ENCODE measurements around the gene PTCRA. TPM values are rescaled to one million over a fixed set of nuclear protein-coding genes. Genes with fewer than 3 reads are reported as not detected.
A peak's percentile ranks its signal among the peaks of the same experiment; 100 is the strongest.
"Not testable (repeated sequence)": the region's sequence is repeated elsewhere in the genome, so short reads cannot be mapped to it uniquely, and the experiment has no call there.

The PTCRA gene
- total RNA-seq, 1 experiment from 2014 or later: 9.7 TPM

GRCh38 chr6:42899871-42900270 is 16.0 kb upstream of the PTCRA start:
- in situ Hi-C loops (cut with HindIII; ENCODE audit: low pct_unique_long_range_greater_than_20kb, low sequenced_read_pairs): no loop called here
- DNase-seq (ENCODE audit: low read depth, low spot score): no peak

GRCh38 chr6:42901538-42901957 is 14.3 kb upstream of the PTCRA start:
- in situ Hi-C loops (cut with HindIII; ENCODE audit: low pct_unique_long_range_greater_than_20kb, low sequenced_read_pairs): no loop called here

GRCh38 chr6:42902429-42903263 is 13.2 kb upstream of the PTCRA start:
- in situ Hi-C loops (cut with HindIII; ENCODE audit: low pct_unique_long_range_greater_than_20kb, low sequenced_read_pairs); DNase-seq (ENCODE audit: low read depth, low spot score): not testable (repeated sequence)

More at GRCh38 chr6:42901538-42901957, 14.3 kb upstream of the PTCRA start:
- peak; percentile 89 for DNase-seq (ENCODE audit: low read depth, low spot score)

GRCh38 chr6:42904467-42904866 is 11.4 kb upstream of the PTCRA start:
- DNase-seq (ENCODE audit: low read depth, low spot score): no peak
- in situ Hi-C loops (cut with HindIII; ENCODE audit: low pct_unique_long_range_greater_than_20kb, low sequenced_read_pairs): no loop called here

GRCh38 chr6:42907336-42907735 is 8.5 kb upstream of the PTCRA start:
- in situ Hi-C loops (cut with HindIII; ENCODE audit: low pct_unique_long_range_greater_than_20kb, low sequenced_read_pairs): no loop called here

GRCh38 chr6:42909835-42910234 is 6.0 kb upstream of the PTCRA start:
- in situ Hi-C loops (cut with HindIII; ENCODE audit: low pct_unique_long_range_greater_than_20kb, low sequenced_read_pairs): no loop called here
- DNase-seq (ENCODE audit: low read depth, low spot score): no peak

More at GRCh38 chr6:42907336-42907735, 8.5 kb upstream of the PTCRA start:
- no peak for DNase-seq (ENCODE audit: low read depth, low spot score)

GRCh38 chr6:42911171-42912021 is 4.5 kb upstream of the PTCRA start:
- in situ Hi-C loops (cut with HindIII; ENCODE audit: low pct_unique_long_range_greater_than_20kb, low sequenced_read_pairs): no loop called here
- DNase-seq (ENCODE audit: low read depth, low spot score): no peak

GRCh38 chr6:42914546-42914945 is 1.3 kb upstream of the PTCRA start:
- in situ Hi-C loops (cut with HindIII; ENCODE audit: low pct_unique_long_range_greater_than_20kb, low sequenced_read_pairs): no loop called here
- no peak for DNase-seq (ENCODE audit: low read depth, low spot score)

- in situ Hi-C loops (cut with HindIII; ENCODE audit: low pct_unique_long_range_greater_than_20kb, low sequenced_read_pairs): no loop called here
- no peak for DNase-seq (ENCODE audit: low read depth, low spot score)
Measured at GRCh38 chr6:42916288-42916687, 435 bp downstream of the PTCRA start.

GRCh38 chr6:42921801-42922200 is 5.9 kb downstream of the PTCRA start:
- in situ Hi-C loops (cut with HindIII; ENCODE audit: low pct_unique_long_range_greater_than_20kb, low sequenced_read_pairs): no loop called here
- no peak for DNase-seq (ENCODE audit: low read depth, low spot score)

GRCh38 chr6:42923666-42924065 is 7.8 kb downstream of the PTCRA start:
- in situ Hi-C loops (cut with HindIII; ENCODE audit: low pct_unique_long_range_greater_than_20kb, low sequenced_read_pairs): no loop called here
- peak; percentile 79 for DNase-seq (ENCODE audit: low read depth, low spot score)

- no peak for DNase-seq (ENCODE audit: low read depth, low spot score)
- in situ Hi-C loops (cut with HindIII; ENCODE audit: low pct_unique_long_range_greater_than_20kb, low sequenced_read_pairs): no loop called here
Measured at GRCh38 chr6:42925248-42925857, 9.5 kb downstream of the PTCRA start.

GRCh38 chr6:42928986-42929820 is 13.3 kb downstream of the PTCRA start, which contains the start of gene CNPY3:
Gene CNPY3, plus strand, starts transcription at chr6:42929480. Its CDS starts 91 bp downstream, at chr6:42929571.
- peak; percentile 98 for DNase-seq (ENCODE audit: low read depth, low spot score)
- in situ Hi-C loops (cut with HindIII; ENCODE audit: low pct_unique_long_range_greater_than_20kb, low sequenced_read_pairs): no loop called here

GRCh38 chr6:42929821-42930360 is 14.0 kb downstream of the PTCRA start:
- no peak for DNase-seq (ENCODE audit: low read depth, low spot score)
- in situ Hi-C loops (cut with HindIII; ENCODE audit: low pct_unique_long_range_greater_than_20kb, low sequenced_read_pairs): no loop called here

- in situ Hi-C loops (cut with HindIII; ENCODE audit: low pct_unique_long_range_greater_than_20kb, low sequenced_read_pairs): no loop called here
- DNase-seq (ENCODE audit: low read depth, low spot score): no peak
Measured at GRCh38 chr6:42932412-42932811, 16.6 kb downstream of the PTCRA start.

GRCh38 chr6:42933205-42933604 is 17.4 kb downstream of the PTCRA start:
- in situ Hi-C loops (cut with HindIII; ENCODE audit: low pct_unique_long_range_greater_than_20kb, low sequenced_read_pairs): no loop called here

GRCh38 chr6:42935322-42935721 is 19.5 kb downstream of the PTCRA start:
- no peak for DNase-seq (ENCODE audit: low read depth, low spot score)
- in situ Hi-C loops (cut with HindIII; ENCODE audit: low pct_unique_long_range_greater_than_20kb, low sequenced_read_pairs): no loop called here

More at GRCh38 chr6:42933205-42933604, 17.4 kb downstream of the PTCRA start:
- DNase-seq (ENCODE audit: low read depth, low spot score): no peak

Data from SK-MEL-5 (cell line).